ENCODE results near the gene SEMA3A.

DNA sequence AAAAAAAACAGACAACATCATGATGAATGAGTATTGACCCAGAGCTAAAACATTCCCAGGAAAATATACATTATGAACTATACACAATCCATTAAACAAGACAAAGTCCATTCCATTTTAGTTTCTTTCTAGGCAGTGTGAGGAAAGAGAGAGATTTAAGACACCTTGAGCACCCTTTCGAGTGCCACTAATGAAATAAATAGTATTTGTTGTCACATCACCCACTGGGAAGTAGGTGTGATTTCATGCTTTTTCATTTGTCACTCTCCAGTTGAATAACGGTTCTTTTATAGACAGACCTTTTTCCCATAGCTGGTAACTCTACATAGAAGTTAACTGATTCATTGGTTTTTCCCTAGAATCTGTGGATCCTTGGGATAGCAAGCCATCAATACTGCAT, 29.9 kb upstream of the SEMA3A start:
- TF ChIP-seq CTCF (IDR thresholded peaks at IDR 0.05) (no peak), POLR2A (IDR thresholded peaks at IDR 0.05) (no peak)

Data from breast epithelium (tissue), 3 donors.